ENCODE measurements around the gene CPSF2. TPM values are rescaled to one million over a fixed set of nuclear protein-coding genes. Genes with fewer than 3 reads are reported as not detected.
A peak's percentile ranks its signal among the peaks of the same experiment; 100 is the strongest.

The CPSF2 gene
- total and polyA plus RNA-seq, 2 of the 13 experiments (the other 11 are each of a cell fraction or from before 2014, with no cell fraction given) = 14.3 to 67.9 TPM

GRCh38 chr14:92121670-92122350, at the start of gene CPSF2, which contains the start of gene NDUFB1 (continued):
- TF ChIP-seq MLXIP (CRISPR knock-in tag; IDR thresholded peaks at IDR 0.05; ENCODE audit: borderline replicate concordance) = 0 out of 2 replicates have a peak, but pooled peaks have one; percentile 20
- no peak for TF ChIP-seq BRF2 (CRISPR knock-in tag; IDR thresholded peaks at IDR 0.05)
- TF ChIP-seq SRSF4 (IDR thresholded peaks at IDR 0.05; ENCODE audit: low read depth, low read length, poor library complexity, severe bottlenecking) = no peak
- 0 out of 2 replicates have a peak, but pooled peaks have one; percentile 21 for TF ChIP-seq E2F1 (CRISPR knock-in tag; IDR thresholded peaks at IDR 0.05)
- 0 out of 2 replicates have a peak, but pooled peaks have one; percentile 12 for TF ChIP-seq RARA (CRISPR knock-in tag; IDR thresholded peaks at IDR 0.05)
- peak; percentile 60; the same call in 1 of the 2 replicates for TF ChIP-seq ZNF430 (CRISPR knock-in tag; IDR thresholded peaks at IDR 0.05)
- TF ChIP-seq, protein P1, sequence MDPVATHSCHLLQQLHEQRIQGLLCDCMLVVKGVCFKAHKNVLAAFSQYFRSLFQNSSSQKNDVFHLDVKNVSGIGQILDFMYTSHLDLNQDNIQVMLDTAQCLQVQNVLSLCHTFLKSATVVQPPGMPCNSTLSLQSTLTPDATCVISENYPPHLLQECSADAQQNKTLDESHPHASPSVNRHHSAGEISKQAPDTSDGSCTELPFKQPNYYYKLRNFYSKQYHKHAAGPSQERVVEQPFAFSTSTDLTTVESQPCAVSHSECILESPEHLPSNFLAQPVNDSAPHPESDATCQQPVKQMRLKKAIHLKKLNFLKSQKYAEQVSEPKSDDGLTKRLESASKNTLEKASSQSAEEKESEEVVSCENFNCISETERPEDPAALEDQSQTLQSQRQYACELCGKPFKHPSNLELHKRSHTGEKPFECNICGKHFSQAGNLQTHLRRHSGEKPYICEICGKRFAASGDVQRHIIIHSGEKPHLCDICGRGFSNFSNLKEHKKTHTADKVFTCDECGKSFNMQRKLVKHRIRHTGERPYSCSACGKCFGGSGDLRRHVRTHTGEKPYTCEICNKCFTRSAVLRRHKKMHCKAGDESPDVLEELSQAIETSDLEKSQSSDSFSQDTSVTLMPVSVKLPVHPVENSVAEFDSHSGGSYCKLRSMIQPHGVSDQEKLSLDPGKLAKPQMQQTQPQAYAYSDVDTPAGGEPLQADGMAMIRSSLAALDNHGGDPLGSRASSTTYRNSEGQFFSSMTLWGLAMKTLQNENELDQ (CRISPR knock-in tag; IDR thresholded peaks at IDR 0.05; ENCODE audit: borderline replicate concordance) = no peak
- peak; percentile 66 for TF ChIP-seq ZMYM4 (CRISPR knock-in tag; IDR thresholded peaks at IDR 0.05)
- TF ChIP-seq ZNF577 (CRISPR knock-in tag; IDR thresholded peaks at IDR 0.05; ENCODE audit: borderline replicate concordance, low read depth) = no peak
- TF ChIP-seq SMAD1 (CRISPR knock-in tag; IDR thresholded peaks at IDR 0.05; ENCODE audit: borderline replicate concordance, low read depth) = peak; percentile 13; the same call in 1 of the 2 replicates
- no peak for TF ChIP-seq SNAPC2 (CRISPR knock-in tag; IDR thresholded peaks at IDR 0.05)
- no peak for TF ChIP-seq ZNF17 (CRISPR knock-in tag; IDR thresholded peaks at IDR 0.05)
- TF ChIP-seq RCOR2 (CRISPR knock-in tag; IDR thresholded peaks at IDR 0.05) = no peak
- TF ChIP-seq KLF12 (CRISPR knock-in tag; IDR thresholded peaks at IDR 0.05; ENCODE audit: borderline replicate concordance) = no peak
- no peak for TF ChIP-seq XBP1 (CRISPR knock-in tag; IDR thresholded peaks at IDR 0.05)
- TF ChIP-seq ZNF18 (CRISPR knock-in tag; IDR thresholded peaks at IDR 0.05; ENCODE audit: insufficient replicate concordance) = no peak
- no peak; the same call in none of the 2 replicates for TF ChIP-seq ZNF414 (CRISPR knock-in tag; IDR thresholded peaks at IDR 0.05)
